Inferior parietal cortex (tissue), 1 donor: ENCODE results near the gene ENOX1.

Experiments
- DNase-seq: peaks from one replicate; pipeline ENCODE4 v3.0.0-alpha.2; 2016; ENCODE audit errors: extremely low spot score

Gene ENOX1

DNA sequence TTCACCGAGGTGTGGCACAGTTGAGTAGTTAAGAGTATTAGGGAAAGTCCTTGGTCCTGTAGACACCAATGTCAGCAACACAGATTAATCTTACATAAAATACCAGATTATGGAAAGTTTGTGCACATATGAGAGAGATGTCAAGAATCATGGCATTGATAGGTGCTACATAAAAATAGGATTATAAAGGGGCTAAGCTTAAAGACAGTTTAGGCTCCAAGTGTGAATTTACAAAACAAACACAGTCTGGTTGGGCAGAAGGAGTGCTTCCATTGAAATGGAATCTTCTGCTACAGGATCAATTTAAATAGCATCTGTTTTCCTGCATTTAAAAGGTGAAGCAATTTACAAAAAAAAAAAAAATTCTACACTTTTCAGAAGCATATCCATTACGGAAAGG lies 470.5 kb downstream of the ENOX1 start:
- DNase-seq: no peak

GRCh38 chr13:43315522-43315921 lies 471.2 kb downstream of the ENOX1 start:
- no peak for DNase-seq

DNA sequence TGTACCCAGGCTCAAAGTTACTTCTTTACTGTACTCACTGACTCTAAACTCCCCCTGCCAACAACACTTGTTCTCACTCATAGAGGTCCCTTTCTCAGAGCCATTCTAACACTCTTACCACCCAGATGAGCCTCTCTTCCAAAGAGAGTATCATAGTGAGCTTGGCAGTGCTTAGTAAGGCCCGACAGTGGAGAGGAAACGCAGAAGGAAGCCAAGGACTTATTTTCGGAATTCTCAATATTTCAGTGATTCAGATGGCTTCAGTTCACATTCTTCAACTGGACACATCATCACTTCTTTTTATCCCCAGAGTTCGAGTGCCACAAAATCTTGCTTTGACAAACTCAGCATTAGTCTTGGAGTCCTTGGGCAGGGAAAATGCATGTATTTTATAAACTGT lies 477.5 kb downstream of the ENOX1 start:
- no peak for DNase-seq

- no peak for DNase-seq
Measured at GRCh38 chr13:43307921-43308433, 478.8 kb downstream of the ENOX1 start.

DNA sequence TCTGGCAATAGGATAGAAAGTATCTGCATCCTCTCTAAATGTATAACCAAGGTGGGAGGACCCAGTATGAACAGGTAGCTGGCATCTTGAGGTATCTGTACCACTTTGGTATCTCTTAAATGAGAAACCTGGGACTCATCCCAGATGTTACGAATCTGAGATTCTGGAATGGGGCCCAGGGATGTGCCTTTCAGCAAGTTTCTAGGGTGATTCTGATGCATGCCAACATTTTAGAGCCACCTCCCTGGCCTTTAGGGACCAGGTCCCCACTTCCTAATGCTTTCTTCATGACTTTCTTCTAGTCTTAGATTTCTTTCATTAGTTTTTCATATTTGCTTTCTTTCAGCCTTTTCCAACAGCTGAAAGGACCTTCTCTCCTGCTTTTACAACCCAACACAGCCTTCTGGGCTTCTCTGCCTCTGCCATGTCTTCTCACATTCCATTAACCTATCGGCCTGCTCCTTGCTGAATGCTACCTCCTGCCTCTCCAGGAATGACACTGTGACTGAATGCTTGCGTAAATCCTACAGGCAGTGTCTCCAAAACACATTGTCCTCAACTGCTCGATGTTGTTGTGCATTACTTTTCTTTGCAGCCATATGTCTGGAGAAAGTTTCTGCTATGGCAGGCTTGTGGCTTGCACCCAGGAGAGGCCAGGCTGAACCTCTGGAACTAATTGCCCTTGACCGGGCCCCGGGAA lies 479.4 kb downstream of the ENOX1 start:
- DNase-seq: no peak

- no peak for DNase-seq
Measured at GRCh38 chr13:43306372-43306771, 480.4 kb downstream of the ENOX1 start.

- DNase-seq: no peak
Measured at GRCh38 chr13:43305416-43305815, 481.4 kb downstream of the ENOX1 start.

DNA sequence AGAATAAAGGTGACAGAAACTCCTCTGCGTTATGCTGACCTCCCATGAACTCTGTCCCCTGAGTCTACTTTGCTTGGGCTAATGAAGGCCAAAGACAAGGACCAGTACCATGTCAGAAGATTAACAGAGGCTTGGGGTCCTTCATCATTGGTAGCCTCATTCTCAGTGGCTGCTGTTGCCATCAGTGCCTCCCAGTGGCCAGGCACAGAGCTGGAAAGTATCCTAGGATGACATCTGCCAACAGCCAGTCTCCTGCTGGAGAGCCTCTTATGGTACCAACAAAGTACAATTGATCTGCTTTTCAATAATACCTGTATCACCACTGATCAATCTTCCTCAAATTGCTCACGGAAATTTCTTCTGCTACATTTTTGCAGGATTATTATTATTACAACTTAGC lies 481.8 kb downstream of the ENOX1 start:
- DNase-seq: no peak

DNA sequence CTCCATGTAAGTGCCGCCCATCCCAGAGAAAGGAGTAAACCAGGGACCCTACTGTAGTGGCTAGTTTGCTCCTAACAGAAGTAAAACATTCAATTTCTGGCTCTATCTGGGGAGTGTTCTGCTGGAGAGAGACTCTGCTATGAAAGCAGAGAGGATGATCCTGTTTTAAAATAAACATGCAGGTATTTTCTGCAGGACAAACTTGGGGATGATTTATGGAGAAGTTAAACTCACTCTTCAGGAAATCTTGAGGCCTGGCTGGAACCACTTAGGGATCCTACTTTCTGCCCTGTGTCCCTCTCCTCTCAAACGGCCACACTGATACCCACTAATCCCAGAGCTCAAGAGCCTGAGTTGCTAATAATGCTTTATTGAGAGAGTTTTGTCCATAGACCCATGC lies 482.3 kb downstream of the ENOX1 start:
- DNase-seq: no peak

DNA sequence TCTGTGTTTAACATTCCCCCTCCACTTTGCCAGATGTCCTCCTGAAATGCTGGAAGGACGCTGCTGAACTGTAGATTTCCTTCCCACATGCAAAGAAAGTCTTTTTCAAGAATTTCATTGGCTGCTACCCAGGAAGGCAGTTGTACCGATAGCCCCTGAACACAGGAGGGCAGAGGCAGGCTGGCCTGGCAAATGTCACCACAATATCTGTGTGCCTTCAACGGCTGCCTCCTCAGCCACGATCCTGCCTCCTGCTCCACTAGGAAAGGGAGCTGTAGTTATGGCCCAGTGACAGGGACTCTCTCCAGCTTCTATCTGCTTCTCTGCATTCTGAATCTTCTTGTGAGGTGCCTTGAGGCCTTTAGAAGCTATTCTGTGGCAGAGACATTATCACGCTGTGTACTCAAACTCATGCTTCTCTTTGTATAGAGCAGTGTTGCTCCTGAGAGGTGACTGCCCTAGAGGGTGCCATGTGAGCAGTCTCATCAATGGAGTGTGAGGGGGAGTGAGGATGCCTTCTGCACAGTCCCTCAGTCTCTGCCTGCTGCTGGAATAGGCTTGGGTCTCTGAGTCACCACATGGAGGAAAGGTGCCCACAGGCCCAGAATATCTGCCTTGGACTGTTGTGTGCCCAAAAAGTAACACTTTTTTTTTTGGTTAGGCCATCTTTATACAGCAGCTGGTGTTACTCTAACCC lies 483.6 kb downstream of the ENOX1 start:
- DNase-seq: peak; percentile 65

DNA sequence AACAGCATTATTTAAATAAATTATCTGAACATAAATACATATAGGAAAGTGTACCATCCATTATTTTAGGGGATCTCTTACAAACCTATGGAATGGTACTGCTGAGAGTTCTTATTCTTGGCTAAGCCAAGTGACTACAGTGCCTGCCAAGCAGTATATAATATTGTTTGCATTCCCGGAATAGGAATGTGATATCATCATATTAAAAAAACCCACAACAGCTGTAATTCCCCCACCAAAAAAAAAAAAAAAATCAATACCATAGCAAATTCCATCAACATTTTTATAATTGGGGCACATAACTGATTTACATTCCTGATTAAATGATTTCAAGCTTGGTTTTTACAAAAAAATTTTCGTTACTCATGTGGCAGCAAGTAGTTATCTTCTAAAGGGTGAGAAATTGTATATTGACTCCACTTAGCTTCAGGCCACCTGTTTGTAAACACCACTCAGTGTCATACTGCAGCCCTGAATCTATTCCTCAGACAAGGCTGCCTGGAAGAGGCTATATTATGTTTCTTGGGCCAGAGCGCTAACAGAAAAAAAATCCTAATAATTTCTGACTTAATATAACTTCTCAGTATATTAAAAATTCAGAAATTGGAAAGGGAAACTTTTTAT lies 485.3 kb downstream of the ENOX1 start:
- DNase-seq: no peak

- DNase-seq: no peak
Measured at GRCh38 chr13:43300865-43301264, 485.9 kb downstream of the ENOX1 start.

DNA sequence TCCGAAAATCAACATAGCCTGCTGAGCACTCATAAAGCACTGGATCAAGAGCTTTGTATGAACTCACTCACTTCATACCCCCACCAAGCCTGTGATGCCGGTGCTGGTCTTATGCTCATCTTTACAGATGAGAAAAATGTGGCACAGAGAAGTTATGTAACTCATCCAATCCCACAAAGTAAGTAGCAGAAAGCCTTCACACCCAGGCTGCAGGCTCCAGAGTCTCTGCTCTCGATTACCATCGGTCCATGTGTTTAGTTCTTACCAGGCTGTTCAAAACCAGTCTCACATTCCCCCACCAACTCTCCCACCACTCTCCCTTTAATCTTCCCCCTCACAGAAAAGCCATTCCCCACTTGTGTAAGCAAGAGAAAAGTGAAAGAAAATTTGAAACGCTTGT lies 487.4 kb downstream of the ENOX1 start:
- no peak for DNase-seq

- DNase-seq: no peak
Measured at GRCh38 chr13:43298816-43299215, 488.0 kb downstream of the ENOX1 start.

- no peak for DNase-seq
Measured at GRCh38 chr13:43297967-43298678, 488.6 kb downstream of the ENOX1 start.

DNA sequence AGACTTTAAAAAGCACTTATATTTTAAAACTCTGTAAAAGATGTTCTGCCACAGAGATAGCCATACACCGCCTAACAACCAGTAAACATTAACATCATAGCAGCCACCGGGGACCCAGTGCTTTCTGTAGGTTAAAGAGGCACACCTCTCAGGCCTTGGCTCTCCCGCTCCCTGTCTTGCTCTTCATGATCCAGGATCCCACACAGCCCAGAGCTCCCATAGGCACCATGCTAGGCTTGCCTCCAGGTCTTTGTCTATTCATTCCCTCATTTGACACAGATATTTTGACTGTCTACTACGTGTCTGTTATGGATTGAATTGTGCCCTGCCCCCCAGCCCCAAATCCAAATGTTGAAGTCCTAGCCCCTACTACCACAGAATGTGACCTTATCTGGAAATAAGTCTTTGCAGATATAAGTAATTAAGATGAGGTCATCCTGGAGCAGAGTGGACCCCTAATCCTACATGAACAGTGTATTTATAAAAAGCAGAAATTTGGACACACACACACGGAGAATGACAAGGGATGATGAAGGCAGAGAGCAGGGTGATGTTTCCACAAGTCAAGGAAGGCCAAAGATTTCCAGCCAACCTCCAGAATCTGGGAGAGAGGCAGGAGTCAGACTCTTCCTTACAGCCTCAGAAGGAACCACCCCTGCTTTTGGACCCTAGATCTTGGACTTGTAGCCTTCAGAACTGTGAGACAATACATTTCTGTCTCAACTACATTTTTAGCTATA lies 490.8 kb downstream of the ENOX1 start:
- no peak for DNase-seq

DNA sequence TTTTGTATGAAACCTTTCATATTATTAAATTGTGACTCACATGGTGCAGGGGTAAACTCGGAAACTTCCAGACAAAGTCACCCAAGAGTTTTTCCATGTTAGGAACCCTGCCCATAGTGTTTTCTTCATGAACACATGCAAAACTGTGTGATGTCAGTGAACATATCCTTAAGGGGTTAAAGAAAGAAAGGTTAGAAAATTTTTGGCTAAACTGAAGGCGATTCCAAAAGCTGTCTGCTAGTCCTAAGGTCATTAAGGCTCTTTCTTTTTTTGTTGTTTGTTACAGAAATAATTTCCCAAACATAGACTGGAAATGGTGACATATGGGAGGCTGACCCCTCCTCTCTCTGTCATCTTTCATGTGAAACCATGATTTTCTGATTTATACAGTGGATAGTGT lies 491.5 kb downstream of the ENOX1 start:
- DNase-seq: no peak

DNA sequence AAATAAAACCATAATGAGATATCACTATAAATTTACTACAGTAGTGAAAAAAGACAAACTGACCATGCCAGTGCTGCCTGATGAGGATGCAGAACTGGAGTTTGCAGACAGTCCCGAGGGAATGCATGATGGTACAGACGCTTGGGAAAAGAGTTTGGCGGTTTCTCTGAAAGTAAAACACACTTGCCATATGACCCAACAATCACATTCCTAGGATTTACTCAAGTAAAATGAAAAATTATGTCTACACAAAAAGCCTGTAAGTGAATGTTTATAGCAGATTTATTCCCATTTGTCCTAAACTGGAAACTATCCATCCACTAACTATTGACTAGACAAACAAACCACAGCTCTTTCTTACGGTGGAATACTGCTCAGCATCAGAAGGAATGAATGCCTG lies 492.4 kb downstream of the ENOX1 start:
- DNase-seq: no peak

DNA sequence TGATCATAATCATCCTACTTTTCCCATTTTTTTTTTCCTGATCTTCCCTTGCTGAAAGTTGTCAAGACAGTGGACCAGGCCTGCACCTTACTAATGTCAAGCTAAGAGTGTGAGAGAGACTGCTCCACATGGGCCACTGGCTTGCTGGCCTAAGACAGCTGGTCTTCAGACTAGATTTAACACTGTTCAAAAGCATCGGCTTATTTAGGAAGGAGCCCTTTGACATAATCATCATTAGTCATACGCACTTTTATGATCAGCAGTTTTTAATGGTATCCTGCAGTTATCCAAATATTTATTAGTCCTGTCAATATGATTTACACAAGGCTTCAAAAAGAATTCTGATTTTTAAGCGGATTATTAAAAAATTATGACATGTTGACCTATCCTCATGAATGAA lies 492.8 kb downstream of the ENOX1 start:
- no peak for DNase-seq

GRCh38 chr13:43293561-43293960 lies 493.2 kb downstream of the ENOX1 start:
- no peak for DNase-seq

DNA sequence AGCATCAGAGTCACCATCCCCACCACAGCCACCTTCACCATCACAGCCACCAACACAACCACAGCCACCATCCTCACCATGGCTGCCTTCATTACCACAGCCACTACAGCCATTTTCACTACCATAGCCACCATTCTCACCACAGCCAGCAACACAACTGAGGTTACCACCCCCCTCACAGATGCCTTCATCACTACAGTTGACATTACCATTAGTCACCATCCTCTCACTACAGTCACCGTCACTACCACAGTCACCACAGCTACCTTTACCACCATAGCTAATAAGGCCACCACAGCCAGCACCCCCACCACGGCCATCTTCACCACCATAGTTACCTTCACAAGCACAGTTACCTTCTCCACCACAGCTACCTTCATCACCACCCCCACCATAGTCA lies 493.8 kb downstream of the ENOX1 start:
- no peak for DNase-seq
